AG09319 (cell line): ENCODE results near the gene FBXO44.
"Not testable (repeated sequence)": the region's sequence is repeated elsewhere in the genome, so short reads cannot be mapped to it uniquely, and the experiment has no call there.

ENCODE experiments used
- DNase-seq: peaks from one replicate; pipeline ENCODE4 v3.0.0-alpha.2; 2010; ENCODE audit warnings: low read depth; ENCODE audit errors: extremely low read depth
- TF ChIP-seq, protein P1 (sequence below): IDR thresholded peaks from 2 replicates; pipeline ENCODE4 v1.5.1; 2011; ENCODE audit warnings: low read depth, mild to moderate bottlenecking, inconsistent platforms, low read length, moderate library complexity

Gene FBXO44, protein sequence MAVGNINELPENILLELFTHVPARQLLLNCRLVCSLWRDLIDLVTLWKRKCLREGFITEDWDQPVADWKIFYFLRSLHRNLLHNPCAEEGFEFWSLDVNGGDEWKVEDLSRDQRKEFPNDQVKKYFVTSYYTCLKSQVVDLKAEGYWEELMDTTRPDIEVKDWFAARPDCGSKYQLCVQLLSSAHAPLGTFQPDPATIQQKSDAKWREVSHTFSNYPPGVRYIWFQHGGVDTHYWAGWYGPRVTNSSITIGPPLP

DNA sequence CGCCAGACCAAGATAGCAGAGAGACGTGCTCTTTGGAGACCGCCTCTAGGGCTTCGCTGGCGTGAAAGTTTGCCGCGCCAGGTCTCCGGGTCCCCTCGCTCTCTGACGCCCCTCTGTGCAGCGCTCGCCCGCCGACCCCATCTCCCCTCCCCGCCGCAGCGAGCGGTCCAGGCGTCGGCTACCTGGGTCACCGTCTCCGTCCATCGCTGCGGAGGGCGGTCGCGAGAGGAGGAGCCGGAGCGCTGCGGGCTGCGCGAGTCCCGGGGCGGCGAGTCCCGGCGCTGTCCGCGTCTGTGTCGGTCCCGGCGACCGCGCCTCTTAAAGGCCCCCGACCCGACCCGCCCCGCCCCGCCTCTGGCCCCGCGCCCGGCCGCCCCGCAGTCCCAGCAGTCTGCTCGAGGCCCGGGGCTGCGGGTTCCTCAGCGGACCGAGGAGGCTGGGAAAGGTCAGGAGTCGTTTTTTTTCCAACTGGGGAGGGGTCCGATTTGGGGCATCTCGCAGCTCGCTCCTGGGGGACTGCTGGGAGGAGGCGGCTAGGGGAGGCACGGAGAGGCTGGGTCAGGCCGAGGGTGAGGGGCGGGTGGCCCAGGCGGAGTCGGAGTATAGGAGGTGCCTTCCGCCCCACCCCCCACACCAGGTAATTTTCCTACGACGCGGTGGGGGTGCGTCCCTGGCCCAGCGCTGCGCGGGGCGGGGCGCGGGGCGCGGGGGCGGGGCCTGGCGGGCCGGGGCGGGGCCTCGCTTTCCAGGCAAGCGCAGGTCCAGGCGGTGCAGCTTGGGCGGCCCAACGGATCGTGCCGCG is at the start of gene FBXO44, which contains the start of gene FBXO2:
Gene FBXO44 (plus strand): TSS at position 741 of the 802 bp plus-strand sequence. CDS start 959 bp downstream, outside the sequence.
Gene FBXO2 (minus strand): TSS at position 293 of the 802 bp plus-strand sequence. CDS start 89 bp downstream, at position 204.
- TF ChIP-seq, protein P1, sequence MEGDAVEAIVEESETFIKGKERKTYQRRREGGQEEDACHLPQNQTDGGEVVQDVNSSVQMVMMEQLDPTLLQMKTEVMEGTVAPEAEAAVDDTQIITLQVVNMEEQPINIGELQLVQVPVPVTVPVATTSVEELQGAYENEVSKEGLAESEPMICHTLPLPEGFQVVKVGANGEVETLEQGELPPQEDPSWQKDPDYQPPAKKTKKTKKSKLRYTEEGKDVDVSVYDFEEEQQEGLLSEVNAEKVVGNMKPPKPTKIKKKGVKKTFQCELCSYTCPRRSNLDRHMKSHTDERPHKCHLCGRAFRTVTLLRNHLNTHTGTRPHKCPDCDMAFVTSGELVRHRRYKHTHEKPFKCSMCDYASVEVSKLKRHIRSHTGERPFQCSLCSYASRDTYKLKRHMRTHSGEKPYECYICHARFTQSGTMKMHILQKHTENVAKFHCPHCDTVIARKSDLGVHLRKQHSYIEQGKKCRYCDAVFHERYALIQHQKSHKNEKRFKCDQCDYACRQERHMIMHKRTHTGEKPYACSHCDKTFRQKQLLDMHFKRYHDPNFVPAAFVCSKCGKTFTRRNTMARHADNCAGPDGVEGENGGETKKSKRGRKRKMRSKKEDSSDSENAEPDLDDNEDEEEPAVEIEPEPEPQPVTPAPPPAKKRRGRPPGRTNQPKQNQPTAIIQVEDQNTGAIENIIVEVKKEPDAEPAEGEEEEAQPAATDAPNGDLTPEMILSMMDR: no peak
- DNase-seq: no peak

DNA sequence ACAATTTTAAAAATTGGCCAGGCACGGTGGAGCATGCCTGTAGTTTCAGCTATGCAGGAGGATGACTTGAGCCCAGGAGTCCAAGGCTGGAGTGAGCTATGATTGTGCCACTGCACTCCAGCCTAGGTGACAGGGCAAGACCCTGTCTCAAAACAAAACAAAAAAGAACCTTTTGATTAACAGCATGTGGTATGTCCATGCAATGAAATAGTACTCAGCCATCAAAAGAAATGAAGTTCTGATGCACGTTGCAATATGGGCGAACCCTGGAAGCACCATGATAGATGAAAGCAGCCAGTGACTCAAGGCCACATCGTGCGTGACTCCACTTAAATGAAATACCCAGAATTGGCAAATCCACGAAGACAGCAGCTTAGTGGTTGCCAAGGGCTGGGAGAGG is 47.9 kb upstream of the FBXO44 start:
- TF ChIP-seq, protein P1: no peak
- DNase-seq: no peak

DNA sequence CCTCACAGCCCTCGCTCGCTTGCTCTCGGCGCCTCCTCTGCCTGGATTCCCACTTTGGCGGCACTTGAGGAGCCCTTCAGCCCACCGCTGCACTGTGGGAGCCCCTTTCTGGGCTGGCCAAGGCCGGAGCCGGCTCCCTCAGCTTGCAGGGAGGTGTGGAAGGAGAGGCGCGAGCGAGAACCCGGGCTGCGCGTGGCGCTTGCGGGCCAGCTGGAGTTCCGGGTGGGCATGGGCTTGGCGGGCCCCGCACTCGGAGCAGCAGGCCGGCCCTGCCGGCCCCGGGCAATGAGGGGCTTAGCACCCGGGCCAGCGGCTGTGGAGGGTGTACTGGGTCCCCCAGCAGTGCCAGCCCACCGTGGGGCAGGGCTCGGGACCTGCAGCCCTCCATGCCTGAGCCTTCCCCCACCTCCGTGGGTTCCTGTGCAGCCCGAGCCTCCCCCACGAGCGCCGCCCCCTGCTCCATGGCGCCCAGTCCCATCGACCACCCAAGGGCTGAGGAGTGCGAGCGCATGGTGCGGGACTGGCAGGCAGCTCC is 46.0 kb upstream of the FBXO44 start:
- not testable (repeated sequence) for DNase-seq

DNA sequence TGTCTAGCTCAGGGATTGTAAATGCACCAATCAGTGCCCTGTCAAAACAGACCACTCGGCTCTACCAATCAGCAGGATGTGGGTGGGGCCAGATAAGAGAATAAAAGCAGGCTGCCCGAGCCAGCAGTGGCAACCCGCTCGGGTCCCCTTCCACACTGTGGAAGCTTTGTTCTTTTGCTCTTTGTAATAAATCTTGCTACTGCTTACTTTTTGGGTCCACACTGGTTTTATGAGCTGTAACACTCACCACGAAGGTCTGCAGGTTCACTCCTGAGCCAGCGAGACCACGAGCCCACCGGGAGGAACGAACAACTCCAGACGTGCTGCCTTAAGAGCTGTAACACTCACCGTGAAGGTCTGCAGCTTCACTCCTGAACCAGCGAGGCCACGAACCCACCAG is 45.3 kb upstream of the FBXO44 start:
- DNase-seq: not testable (repeated sequence)

DNA sequence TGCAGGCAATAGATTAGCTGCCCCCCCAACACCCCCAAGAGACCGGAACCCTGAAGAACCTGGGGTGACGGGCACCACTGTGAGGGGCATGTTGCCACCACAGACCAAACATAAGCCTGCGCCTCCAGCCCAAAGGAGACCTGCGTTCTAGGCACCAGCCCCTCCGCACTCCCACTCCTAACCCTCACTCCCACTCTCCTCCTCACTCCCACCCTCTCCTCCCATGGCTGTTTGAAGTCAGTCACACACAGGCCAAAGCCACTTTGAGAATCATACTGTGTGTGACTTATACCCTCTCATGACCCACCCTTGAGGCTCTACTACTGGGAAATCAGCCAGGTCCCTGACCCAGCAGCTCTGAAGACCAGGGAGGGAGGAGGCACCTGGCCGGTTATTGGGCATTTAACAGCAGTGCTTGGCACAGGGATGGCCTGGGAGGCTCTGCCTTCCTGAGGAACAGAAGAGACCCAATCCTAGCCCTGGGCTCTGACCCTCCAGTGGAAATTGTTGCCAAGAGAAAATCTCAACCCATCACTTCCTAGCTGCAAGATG is 44.0 kb upstream of the FBXO44 start:
- TF ChIP-seq, protein P1: no peak

DNA sequence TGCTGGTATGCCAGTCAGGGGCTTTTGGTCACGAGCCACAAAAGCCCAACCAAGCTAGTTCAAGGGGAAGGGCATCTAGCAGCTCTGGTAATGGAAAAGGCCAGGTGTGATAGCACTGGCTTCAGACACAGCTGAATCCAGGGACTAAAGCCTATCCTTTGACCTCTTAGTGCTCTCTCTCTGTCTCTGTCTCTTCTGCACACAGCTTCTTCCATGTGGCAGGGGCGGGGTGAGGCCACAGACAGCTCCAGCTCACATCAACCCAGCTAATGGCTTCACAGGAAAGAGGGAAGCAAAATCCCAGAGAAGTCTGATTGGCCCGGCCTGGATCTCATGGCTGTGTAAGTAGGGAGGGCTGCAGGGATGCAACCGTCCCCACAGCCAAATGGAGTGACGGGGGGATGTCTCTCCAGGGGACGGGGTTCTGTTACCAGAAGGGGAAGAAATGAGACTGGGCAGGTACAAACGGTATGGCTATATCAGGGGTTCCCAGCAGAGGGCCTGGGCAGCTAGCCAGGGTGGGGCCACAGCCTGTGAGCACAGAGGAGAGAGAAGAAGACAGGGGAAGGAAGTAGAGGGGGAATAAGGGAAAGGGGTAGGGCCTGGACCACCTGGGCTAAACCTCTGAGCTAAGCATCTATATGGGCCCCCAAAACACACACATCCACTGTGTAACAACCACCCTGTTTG is 42.9 kb upstream of the FBXO44 start:
- TF ChIP-seq, protein P1: no peak
- no peak for DNase-seq

More for the DNA sequence above, 44.0 kb upstream of the FBXO44 start:
- no peak for DNase-seq

DNA sequence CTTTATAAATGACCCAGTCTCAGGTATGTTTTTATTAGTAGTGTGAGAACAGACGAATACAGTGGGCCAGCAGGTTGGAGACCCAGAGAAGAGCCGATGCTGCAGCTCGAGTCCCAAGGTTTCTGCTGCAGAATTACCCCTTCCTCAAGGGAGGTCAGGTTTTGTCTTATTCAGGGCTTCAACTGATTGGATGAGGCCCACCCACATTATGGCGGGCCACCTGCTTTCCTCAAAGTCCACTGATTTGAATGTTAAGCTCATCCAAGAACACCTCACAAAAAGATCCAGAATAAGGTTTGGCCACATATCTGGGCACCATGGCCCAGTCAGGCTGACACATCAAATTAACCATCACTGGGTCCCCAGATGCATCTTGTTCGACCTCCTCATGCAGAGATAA is 41.3 kb upstream of the FBXO44 start:
- TF ChIP-seq, protein P1: no peak
- DNase-seq: no peak

DNA sequence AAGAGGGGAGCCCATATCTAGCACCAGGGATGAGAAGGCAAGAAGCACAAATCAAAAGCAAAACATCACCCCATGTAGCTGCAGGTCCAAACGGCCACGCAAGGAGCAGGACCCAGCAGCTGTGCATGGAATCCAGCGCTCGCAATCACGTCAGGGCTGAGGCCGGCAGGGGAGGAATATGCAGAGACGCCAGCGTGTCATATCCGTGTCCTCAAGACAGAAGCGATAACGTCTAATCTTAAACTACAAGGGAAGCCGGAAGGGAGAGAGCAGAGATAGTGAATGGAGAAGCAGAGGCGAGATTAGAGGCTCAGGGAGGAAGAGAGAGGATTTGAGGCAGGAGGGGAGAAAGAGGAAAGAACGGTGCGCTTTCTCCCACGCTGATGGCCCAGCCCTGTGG is 39.6 kb upstream of the FBXO44 start:
- no peak for DNase-seq
- TF ChIP-seq, protein P1: no peak
